Hindlimb muscle (tissue), 1 donor: Measurements from ENCODE around the gene UBFD1. TPM values are rescaled to one million over a fixed set of nuclear protein-coding genes. Genes with fewer than 3 reads are reported as not detected.
A peak's percentile ranks its signal among the peaks of the same experiment; 100 is the strongest.
"Not testable (repeated sequence)": the region's sequence is repeated elsewhere in the genome, so short reads cannot be mapped to it uniquely, and the experiment has no call there.

Experiments
- DNase-seq: peaks from one replicate; pipeline ENCODE4 v3.0.0-alpha.2; 2013
- polyA plus RNA-seq: library from polyadenylated mRNA; unstranded; fragments of 120-200 nt; gene quantifications from one replicate; pipeline ENCODE4 v1.2.1, GENCODE V29; 2013; ENCODE audit not compliant: insufficient read length

The UBFD1 gene
- polyA plus RNA-seq, 1 donor = 69.8 TPM

DNA sequence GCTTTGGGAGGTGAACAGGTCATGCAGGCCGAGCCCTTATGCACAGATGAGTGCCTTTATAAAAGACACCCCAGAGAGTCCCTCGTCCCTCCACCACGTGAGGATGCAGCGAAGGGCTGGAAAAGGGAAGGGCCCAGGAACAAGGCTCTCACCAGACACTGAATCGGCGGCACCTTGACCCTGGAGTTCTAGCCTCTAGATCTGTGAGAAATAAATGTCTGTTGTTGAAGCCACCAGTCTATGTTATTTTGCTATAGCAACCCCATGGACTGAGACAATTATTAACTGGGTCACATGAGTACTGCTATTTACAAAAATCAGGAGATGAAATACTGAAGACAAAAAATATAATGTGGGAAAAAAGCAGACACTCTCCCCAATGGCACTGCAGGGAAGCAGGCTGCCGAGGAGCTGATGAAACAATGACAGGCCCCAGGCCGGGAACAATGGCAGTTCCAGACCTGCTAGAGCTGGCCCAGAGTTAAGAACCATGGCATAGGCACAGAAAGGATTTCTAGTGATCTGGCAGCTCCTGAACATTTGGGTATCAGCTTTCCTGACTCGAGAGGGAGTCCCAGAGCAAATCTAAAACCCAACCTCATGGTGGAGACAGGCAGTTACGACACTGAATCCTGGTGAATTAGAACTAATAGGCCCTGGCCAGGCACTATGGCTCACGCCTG, 29.4 kb upstream of the UBFD1 start:
- no peak for DNase-seq

DNA sequence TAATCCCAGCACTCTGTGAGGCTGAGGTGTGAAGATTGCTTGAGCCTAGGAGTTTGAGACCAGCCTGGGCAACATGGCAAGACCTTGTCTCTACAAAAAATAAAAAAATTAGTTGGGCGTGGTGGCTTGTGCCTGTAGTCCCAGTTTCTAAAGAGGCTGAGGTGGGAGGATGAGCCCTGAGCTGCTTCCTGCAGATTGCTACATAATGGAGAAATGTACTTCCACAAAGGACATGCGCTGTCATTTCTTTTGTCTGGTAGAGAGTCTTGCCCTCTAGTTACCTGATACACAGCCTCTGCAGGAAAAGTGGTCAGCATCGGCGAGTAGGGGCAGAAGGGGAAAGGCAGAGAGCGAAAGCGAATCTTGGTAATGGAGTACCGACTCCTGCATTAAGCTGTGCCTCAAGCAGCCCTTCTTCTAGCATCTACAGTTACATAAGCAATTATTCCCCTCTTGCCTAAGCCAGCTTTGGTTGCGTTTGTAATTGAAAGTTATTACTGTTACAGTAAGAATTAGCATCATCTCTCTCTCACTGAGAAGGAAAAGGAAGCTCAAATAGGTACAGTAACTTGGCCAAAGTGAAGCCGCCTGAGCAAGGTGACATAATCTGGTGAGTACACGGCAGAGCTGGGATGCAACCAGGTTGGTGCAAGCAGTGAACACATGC, 28.8 kb upstream of the UBFD1 start:
- DNase-seq = no peak

DNA sequence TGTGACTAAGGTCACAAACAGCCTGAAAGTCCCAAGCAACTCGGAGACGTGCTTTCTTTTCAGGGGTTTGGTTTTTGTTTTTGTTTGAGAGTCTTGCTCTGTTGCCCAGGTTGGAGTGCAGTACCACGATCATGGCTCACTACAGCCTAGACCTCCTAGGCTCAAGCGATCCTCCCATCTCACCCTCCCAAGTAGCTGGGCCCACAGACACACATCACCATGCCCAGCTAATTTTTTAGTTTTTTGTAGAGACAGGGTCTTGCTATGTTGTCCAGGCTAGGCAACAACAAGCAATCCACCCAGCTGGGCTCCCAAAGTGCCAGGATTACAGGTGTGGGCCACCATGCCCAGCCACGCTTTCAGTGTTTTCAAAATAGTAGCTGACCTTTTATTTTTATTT, 27.5 kb upstream of the UBFD1 start:
- no peak for DNase-seq

DNA sequence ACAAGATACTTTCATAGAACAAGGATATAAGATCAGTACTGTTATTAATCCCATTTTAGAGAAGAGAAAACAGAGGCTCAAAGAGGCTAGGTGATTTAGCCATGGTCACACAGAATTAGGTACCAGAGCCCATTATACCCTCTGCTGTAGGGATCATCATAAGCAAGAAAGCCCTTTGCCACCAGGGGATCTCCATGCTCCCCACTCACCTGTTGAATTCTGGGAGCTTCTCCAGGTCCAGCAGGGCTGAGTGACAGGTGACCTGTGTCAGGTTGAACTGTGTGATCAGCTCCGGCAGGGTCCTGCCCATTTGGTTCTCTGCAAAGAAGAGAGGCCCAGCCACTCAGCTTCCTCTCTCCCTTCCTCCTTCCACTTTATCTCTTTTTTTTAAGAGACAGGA, 25.1 kb upstream of the UBFD1 start:
- DNase-seq = no peak

DNA sequence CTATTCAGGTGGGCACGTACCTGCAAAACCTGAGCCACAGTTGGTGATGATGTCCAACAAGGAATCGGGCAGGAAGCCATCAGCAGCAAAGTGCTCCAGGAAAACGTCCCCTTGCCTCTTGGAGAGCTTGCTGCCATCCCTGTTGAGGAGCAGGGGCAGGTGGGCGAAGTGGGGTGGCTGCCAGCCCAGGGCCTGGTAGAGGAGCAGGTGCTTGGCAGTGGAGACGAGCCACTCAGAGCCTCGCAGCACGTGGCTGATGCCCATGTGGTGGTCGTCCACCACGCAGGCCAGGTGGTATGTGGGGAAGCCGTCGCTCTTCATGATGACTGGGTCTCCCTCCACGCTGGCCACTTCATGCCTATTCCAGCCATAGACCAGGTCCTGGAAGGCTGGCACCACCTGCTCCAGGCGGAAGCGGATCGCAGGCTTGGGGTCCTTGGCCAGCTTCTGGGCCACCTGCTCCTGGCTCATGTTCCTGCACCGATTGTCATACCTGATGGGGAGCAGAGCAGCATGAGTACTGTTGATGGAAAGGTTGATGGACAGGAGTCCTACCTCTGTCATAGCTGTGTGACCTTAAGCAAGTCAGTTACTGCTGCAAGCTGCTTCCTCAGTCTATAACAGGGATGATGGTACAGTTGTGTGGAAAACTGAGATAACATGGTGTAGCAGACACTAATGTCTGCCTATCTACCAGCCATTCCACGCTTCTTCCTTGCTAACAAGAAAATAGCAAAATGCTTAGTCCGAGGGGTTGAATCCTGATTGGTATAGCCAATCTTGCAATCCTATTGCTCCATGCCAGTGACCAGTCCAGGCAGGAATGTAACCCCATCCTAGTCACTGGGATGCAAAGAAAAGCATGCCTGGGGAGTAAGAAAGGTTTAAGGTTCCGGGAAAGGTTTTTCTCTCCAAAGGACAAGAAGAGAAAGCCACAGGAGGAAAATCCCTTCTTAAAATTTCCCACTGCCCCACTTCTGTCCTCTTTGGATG, 22.4 kb upstream of the UBFD1 start:
- no peak for DNase-seq

DNA sequence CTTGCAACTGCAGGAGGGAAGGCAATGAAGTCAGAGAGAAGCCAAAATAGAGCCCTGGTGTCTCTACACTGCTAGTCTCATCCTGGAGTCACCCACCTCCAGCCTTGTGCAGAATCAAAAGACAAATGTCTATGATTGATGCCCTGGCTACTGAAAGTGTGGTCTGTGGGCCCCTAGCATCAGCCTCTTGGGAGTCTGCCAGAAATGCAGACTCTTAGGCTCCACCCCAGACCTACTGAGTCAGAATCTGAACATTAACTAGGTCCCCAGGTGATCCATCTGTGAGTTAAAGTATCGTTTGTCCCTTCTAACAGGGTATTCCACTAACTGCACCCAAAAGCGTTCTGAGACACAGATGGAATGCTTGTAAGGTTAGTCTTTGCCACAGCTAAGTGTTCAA, 21.6 kb upstream of the UBFD1 start:
- no peak for DNase-seq

DNA sequence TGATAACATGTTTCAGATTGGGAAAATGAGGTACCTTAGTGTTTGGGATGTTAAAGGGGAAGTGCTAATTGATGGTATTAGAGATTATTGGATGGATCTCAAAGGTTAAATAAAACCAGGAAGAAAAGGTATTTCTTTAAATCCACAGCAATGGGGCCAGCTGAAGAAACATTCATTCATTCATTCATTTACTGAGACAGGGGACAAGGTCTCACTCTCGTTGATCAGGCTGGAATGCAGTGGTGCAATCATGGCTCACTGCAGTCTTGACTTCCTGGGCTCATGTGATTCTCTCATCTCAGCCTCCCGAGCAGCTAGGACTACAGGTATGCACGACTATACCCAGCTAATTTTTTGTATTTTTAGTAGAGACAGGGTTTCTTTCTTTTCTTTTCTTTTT, 20.1 kb upstream of the UBFD1 start:
- no peak for DNase-seq

DNA sequence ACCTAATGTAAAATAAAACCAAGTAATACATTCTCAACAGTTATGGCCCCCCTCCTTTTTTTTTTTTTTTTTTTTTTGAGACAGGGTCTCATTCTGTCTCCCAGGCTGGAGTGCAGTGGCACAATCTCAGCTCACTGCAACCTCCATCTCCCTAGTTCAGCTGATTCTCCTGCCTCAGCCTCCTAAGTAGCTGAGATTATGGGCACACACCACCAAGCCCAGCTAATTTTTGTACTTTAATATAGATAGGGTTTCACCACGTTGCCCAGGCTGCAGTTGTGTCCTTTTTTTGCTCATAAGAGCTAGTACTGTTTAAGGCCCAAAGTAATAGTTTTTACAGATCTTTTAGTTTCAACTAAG, 18.6 kb upstream of the UBFD1 start:
- no peak for DNase-seq

DNA sequence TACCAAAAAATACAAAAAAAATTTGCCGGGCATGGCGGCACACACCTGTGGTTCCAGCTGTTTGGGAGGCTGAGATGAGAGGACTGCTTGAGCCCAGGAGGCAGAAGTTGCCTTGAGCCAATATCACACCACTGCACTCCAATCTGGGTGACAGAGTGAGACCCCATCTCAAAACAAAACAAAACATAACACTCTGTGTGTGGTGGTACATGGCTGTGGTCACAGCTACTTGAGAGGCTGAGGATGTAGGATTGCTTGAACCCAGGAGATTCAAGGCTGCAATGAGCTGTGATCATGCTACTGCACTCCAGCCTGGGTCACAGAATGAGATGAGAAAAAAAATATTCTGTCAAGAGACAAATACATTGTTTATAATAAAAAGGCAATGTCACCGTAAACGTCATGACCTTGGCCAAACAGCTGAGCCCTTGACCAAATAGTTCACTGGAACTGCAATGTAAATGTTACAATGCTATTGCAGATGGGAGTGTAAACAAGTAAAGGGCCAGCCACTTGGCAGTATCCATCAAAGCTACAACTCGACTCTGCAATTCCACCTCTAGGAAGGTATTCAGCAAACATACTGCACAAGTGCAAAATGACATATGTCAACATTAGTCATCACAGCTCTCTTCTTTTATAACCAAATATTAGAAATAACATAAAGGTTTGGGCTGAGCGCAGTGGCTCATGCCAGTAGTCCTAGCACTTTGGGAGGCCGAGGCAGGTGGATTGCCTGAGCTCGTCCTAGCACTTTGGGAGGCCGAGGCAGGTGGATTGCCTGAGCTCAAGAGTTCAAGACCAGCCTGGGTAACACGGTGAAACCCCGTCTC, 17.3 kb upstream of the UBFD1 start:
- no peak for DNase-seq

DNA sequence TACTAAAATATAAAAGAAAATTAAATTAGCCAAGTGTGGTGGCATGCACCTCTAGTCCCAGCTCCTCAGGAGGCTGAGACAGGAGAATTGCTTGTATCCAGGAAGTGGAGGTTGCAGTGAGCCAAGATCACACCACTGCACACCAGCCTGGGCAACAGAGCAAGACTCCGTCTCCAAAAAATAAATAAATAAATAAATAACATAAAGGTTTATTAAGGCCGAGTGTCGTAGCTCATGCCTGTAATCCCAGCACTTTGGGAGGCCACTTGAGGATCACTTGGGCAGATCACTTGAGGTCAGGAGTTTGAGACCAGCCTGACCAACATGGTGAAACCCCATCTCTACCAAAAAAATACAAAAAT, 16.7 kb upstream of the UBFD1 start:
- DNase-seq = not testable (repeated sequence)

DNA sequence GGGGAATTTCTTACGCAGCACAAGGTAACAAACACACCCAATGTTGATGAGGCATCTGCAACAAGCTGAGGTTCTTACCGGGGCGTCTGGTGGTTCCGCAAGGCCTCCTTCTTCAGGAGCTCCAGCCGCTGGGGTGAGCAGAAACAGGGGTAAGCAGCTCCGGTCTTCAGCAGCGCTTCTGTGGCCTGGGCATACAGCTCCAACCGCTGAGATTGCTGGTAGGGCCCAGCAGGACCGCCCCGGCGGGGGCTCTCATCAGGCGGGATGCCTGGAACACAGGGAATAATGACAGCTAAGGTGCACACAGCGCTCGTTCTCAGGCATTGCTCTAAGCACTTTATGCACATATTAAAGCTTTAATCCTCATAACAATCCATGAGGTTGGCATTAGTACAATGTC, 13.1 kb upstream of the UBFD1 start:
- no peak for DNase-seq

DNA sequence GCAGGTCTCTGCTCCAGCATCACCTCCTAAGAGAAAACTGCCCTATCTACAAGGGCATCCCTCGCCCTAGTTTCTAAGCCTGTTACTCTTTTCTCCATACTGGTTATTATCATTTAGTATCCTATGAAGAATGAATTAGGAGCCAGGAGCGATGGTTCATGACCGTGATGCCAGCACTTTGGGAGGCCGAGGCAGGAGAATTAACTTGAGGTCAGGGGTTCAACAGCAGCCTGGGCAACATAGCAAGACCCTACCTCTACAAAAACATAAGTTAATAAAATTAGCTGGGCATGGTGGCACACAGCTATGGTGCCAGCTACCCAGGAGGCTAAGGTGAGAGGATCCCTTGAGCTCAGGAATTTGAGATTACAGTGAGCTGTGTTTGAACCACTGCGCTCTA, 7.6 kb upstream of the UBFD1 start:
- DNase-seq = no peak

DNA sequence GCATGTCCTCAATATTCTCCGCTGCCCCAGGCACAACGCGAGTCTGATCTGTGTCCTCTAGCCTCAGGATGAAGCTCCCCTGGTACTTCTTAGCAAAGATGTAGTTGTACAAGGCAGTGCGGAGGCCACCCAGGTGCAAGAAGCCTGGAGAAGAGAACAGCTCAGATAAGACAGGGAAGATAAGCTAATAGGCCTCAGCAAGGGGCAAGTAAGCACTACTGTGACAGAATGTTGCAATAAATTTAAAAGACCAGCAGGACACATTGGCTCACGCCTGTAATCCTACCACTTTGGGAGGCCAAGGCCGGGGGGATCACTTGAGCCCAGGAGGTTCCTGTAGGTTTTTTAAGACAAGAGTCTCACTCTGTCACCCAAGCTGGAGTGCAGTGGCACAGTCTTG, 5.4 kb upstream of the UBFD1 start:
- no peak for DNase-seq

DNA sequence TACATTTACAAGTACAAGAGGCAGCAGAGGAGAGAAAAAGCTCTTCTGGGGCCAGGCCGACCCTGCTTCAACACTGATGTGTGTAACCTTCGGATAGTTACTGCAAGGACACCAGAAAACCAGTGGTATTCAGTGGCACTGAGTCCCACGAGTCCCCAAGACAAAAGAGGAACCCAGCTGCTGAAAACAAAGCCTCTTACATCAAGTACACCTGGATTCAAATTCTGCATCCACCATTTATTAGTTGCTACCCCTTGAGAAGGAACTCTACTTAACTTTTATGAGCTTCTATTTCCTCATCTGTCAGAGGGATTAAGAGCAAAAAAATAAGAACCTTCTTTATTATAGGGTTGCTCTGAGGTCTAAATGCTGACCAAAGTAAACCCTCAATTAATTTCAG, 3.0 kb upstream of the UBFD1 start:
- DNase-seq = no peak

DNA sequence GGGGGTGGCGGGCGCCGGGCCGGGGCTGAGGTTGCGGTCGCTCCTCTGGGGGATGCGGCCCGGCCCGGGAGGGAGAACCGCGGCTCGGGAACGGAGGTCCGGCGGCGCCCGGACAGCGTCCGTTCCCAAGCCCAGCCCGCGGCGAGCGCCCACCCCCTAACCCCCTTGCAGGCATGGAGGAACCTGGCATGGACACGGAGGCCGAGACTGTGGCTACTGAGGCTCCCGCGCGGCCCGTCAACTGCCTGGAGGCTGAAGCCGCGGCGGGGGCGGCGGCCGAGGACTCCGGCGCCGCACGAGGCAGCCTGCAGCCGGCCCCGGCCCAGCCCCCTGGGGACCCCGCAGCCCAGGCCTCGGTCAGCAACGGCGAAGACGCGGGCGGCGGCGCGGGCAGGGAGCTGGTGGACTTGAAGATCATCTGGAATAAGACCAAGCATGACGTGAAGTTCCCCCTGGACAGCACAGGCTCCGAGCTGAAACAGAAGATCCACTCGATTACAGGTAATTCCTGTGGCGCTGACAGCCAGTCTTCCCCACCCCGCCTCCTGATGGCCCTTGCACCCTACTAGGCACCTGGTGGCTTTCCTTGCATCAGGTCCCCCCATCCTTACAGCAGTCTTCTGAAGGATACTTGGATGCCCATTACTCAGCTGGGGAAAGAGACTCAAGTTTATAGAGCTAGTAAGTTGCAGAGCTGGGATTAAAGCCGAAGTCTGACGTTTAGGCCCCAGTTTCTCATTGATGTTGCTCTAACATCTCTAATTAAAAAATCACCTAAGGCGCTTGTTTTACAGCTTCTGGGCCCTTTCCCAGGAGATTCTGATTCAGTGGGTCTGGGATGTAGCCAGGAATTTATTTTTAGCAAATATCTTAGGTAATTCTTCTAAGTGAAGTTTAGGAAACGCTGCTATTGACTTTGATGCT, 514 bp downstream of the UBFD1 start:
- peak; percentile 34 for DNase-seq

DNA sequence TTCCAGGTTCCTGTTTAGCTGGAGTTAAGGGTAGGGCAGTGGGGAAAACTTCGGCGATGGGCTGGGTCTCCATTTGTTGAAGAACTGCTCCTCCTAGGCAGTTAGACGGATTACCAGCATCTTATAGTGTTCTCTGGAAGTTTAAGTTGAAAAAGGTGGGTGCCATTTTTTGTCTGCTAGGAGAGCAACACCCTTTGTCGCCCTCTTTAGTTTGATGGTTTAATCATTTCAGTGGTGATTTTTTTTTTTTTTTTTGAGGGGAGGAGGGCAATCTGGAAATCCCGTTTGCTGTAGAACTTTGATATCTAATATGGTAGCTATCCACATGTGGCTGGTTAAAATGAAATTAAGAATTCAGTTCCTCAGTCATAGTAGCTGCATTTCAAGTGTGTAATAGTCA, 4.1 kb downstream of the UBFD1 start:
- no peak for DNase-seq

DNA sequence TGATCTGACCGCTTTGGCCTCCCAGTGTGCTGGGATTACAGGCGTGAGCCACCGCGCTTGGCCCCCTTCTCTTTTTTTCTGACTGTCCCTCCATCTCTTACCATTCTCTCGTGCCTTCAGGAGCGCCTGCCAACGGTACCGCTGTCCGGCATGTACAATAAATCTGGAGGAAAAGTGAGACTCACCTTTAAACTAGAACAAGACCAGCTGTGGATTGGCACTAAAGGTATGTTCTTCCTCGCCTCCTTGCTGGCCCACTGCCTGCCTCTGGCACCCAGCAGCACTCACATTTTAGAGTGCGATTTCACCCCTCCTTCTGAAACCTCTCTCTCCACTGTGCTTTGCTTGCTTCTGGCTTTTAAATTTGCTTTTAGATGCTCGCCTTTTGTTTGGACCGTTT, 5.0 kb downstream of the UBFD1 start:
- no peak for DNase-seq

DNA sequence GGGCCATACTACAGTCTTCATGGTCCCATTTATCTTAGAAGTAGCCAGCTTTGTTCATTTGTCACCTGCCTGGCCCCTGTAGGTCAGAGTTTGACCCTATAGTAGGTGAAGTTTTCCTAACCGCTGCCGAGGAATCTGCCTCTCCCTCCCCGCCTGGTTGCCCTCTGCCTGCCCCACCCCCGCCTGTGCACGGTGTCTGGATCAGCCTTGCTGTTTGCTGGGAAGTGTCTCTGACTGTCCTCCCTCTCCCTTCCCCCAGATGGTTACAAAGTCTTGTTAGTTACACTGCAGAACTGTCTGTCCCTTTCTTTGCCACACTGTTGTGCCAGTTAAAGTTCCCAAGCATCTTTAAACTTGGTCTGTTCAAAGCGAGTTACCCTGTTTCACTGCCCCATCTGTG, 5.7 kb downstream of the UBFD1 start:
- DNase-seq = no peak

DNA sequence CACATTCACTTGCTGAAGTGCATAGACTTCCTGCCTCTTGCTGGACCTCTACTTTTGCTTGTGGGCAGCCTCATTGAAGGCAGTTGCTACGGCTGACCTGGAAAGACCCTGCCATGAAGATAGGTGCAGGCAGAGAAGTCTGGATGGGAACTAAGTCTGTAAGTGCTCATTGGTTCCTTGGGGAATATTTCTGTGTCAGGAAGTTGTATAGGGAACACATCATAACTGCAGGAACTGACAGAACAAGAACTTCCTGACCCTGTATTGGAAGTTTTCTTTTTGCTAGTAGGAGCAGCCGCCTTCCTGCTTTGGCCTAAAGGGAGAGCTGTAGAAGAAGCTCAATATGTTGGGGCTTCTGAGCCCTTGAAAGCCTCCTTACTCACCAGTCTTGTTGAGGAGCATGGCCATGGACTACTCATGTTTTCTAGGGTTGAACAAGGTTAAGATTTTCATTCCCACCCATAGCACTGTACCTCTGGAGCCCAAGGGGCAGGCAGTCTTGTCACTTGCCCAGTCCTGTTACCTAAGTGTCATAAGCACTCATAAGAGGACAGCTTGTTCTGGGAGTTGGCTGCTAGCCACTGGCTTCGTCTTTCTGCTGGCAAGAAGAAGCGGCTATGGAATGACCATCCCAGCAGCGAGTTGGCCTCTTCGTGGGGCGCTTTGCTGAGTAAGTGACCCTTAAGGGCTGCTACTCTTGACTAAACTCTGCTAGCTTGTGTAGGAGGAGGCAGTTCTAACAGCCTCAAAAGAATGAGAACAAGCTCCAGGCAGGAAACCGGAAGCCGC, 7.2 kb downstream of the UBFD1 start:
- no peak for DNase-seq

DNA sequence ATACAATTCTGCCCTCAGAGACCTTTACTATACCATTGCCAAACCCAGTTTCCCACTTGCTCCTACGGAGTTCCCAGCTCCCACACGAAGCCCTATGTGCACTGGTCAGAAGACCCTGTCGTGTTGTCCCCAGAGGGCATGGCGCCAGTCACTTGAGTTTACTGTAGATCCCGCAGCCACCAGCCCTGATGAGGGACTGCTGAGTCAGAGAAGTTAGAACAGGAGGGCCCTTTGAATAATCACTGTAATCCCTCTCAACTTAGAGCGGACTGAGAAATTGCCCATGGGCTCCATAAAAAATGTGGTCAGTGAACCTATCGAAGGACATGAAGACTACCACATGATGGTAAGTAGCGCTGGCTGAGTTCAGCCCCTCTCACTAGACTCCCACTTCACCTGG, 9.2 kb downstream of the UBFD1 start:
- DNase-seq = no peak

DNA sequence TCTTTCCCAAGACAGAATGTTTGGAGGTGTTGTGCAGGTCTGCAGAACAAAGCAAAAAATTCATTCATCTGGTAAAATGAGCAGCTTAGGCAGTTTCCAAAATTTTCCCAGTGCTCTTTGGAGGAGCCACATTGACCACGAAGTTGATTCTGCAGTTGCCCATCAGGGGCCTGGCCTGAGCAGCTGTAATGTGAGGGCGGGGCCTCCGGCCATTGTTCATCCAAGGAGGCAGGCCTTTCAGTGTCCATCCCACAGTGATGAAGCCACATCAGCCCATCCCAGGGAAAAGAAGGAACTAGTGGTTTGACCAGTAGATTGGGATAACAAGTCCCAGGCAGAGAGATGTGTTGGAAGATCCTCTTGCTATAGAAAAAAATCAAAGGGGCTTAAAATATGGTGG, 10.1 kb downstream of the UBFD1 start:
- no peak for DNase-seq
